ENCODE results near the gene MED14.

GRCh38 chrX:40663078-40663740 is 72.1 kb downstream of the MED14 start:
- TF ChIP-seq POLR2AphosphoS5 (IDR thresholded peaks at IDR 0.05; ENCODE audit: borderline replicate concordance, low read depth, low read length) (no peak), EZH2 (IDR thresholded peaks at IDR 0.05) (no peak)

Data from SK-N-MC (cell line).